ENCODE results near the gene MAMLD1.

DNA sequence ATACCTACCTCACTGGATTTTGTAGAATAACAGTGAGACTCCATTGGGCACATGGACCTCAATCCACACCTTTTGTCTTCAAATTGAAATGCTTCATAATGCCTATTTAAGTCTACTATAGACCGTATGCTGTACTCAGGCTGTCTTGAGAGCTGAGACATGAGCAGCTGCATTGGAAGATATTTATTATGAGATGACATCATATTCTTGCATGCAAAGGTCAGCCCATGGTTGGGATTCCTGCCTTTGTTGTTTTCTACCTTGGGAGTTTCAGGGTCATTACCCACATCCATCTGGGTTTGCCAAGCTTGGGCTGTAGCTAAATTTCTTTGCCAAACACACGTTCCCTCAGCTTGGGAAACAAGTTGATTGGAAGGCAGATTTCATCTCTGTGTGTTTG, 33.2 kb upstream of the MAMLD1 start:
- TF ChIP-seq, protein P1, sequence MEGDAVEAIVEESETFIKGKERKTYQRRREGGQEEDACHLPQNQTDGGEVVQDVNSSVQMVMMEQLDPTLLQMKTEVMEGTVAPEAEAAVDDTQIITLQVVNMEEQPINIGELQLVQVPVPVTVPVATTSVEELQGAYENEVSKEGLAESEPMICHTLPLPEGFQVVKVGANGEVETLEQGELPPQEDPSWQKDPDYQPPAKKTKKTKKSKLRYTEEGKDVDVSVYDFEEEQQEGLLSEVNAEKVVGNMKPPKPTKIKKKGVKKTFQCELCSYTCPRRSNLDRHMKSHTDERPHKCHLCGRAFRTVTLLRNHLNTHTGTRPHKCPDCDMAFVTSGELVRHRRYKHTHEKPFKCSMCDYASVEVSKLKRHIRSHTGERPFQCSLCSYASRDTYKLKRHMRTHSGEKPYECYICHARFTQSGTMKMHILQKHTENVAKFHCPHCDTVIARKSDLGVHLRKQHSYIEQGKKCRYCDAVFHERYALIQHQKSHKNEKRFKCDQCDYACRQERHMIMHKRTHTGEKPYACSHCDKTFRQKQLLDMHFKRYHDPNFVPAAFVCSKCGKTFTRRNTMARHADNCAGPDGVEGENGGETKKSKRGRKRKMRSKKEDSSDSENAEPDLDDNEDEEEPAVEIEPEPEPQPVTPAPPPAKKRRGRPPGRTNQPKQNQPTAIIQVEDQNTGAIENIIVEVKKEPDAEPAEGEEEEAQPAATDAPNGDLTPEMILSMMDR (IDR thresholded peaks at IDR 0.05), result no peak
- TF ChIP-seq POLR2A (IDR thresholded peaks at IDR 0.05), result no peak
